Measurements from ENCODE around the gene FILIP1L.

Gene FILIP1L

DNA sequence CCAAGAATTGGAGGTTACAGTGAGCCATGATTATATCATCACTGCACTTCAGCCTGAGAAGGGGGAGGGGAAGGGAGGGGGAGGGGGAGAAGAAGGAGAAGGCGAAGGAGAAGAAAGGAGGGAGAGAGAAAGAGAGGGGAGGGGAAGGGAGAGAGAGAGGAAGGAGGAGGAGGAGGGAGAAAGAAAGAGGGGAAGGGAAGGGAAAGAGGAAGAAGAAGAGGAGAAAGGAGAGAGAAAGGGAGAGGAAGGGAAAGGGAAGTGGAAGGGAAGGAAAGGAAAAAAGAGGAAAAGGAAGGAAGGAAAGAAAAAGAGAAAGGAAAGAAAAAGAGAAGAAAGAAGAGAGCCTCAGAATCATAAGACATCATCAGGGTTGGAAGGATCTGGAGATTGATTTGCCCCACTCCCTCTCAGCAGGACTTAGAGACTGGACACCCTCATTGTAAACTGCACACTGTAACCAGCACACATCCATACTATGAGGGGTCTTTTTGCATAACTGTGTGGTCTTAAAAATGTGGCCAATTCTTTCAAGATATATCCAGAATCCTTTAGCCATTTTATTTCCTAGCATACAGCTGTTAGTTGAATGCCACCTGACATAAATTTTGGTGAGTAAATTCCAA lies 165.7 kb downstream of the FILIP1L start:
- H3K4me1 ChIP-seq (ENCODE audit: control insufficient read depth, insufficient read depth, low read length, poor library complexity, severe bottlenecking): no peaks in the 10 kb centered on the region
- no peak for DNase-seq
- H3K9me3 ChIP-seq (ENCODE audit: control insufficient read depth, low read length): no peaks in the 10 kb centered on the region
- no peaks in the 10 kb centered on the region for H3K27me3 ChIP-seq (replicated peaks; ENCODE audit: control insufficient read depth, insufficient read depth, low read length, poor library complexity, severe bottlenecking)
- no peak overlapping the region for H3K27ac ChIP-seq (ENCODE audit: insufficient read depth, low read length, poor library complexity, severe bottlenecking)
- no peaks in the 10 kb centered on the region for H3K36me3 ChIP-seq (ENCODE audit: control insufficient read depth, insufficient read depth, low read length)
- no peak overlapping the region for H3K4me3 ChIP-seq (ENCODE audit: insufficient read depth, low read depth, low read length, poor library complexity, severe bottlenecking)

DNA sequence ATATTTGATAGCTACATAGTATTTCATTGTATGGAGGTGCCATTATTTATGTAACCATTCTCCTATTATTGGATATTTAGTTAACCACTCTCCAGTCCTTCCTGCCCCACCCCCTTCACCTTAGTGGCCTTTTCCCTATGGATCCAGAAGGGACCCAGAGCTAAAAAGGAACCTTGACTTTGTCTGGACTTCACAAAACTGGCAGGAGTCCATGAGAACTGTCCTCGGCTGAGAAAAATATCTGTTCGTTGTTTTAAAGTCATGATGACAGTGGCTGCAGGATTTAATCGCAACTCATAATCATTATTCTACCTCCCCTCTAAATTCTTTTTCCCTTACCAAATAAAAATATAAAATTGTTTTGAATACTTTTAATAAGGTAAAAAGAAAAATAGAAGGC lies 166.9 kb downstream of the FILIP1L start:
- Histone ChIP-seq H3K4me3 (ENCODE audit: insufficient read depth, low read depth, low read length, poor library complexity, severe bottlenecking) (no peak overlapping the region), H3K4me1 (ENCODE audit: control insufficient read depth, insufficient read depth, low read length, poor library complexity, severe bottlenecking) (no peaks in the 10 kb centered on the region), H3K36me3 (ENCODE audit: control insufficient read depth, insufficient read depth, low read length) (no peaks in the 10 kb centered on the region), H3K9me3 (ENCODE audit: control insufficient read depth, low read length) (no peaks in the 10 kb centered on the region), H3K27ac (ENCODE audit: insufficient read depth, low read length, poor library complexity, severe bottlenecking) (no peak overlapping the region), H3K27me3 (replicated peaks; ENCODE audit: control insufficient read depth, insufficient read depth, low read length, poor library complexity, severe bottlenecking) (no peaks in the 10 kb centered on the region)
- DNase-seq: no peak

DNA sequence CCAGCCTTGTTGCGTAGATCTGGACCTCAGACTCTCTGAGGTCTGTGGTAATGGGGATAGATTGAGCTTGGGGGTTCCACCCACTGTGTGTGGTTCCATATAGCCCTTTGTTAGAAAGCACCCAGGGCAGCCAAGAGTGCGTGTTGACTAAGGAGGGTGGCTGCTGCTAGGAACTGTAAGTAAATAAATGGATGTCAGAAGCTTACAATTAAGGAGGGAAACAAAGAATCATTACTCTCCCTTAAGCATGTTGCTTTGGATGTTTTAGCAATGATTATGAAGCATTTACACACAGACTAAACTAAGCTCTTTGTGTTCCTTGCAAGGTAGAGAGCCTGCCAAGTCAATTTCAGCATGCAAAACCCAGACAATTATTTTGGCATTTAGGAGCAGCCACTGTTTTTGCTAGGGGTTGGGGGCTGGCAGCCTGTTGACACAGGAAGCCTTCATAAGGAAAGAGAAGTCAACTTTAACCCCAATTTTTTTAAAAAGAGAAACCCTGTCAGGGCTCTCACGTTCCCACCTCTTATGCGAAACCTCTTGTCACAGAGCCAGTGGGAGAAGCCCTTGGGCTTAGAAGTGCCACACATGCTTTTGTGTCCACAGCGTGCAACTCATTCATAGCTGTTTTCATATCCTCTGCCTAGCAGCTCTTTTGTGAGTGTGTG lies 168.8 kb downstream of the FILIP1L start:
- no peak overlapping the region for H3K27ac ChIP-seq (ENCODE audit: insufficient read depth, low read length, poor library complexity, severe bottlenecking)
- H3K27me3 ChIP-seq (replicated peaks; ENCODE audit: control insufficient read depth, insufficient read depth, low read length, poor library complexity, severe bottlenecking): no peaks in the 10 kb centered on the region
- no peaks in the 10 kb centered on the region for H3K4me1 ChIP-seq (ENCODE audit: control insufficient read depth, insufficient read depth, low read length, poor library complexity, severe bottlenecking)
- no peak for DNase-seq
- no peaks in the 10 kb centered on the region for H3K9me3 ChIP-seq (ENCODE audit: control insufficient read depth, low read length)
- H3K36me3 ChIP-seq (ENCODE audit: control insufficient read depth, insufficient read depth, low read length): no peaks in the 10 kb centered on the region
- no peak overlapping the region for H3K4me3 ChIP-seq (ENCODE audit: insufficient read depth, low read depth, low read length, poor library complexity, severe bottlenecking)

DNA sequence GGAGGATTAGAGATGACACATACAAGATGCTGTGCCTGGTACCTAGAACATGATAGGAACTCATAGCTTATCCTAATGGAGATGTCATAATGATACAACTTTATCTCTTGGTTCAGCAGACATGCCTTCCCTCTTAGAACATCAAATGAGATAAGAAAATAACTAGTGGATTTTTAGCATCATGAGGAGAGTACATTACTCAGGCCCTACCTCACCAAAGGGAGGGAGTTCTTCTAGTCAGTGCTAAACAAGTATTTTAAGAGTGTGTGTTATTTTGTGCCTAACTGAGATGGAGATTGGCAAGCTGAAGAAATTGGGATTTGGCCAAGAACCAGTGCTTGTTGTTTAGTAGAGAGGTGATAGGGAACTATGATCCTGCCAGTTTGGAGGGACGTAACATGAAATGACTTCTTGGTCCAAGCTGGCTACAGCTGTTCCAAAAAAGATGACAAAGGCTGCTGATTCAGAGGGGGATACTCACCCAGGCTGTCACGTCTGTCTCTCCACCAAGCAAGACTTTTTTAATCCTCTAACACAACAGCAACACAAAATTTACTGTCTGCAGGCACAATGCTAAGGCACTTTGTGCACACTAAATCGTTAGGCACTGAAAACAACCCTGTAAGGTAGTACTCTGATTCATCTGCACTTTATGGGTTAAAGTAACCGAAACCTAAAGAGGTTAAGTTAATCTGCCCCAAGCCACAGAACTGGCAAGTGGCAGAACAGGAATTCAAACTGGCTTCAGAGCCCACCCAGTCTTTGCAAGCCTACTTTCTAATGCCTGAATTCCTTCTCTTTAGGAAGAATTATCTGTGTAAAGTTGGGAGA lies 170.2 kb downstream of the FILIP1L start:
- Histone ChIP-seq H3K27me3 (replicated peaks; ENCODE audit: control insufficient read depth, insufficient read depth, low read length, poor library complexity, severe bottlenecking) (no peaks in the 10 kb centered on the region), H3K36me3 (ENCODE audit: control insufficient read depth, insufficient read depth, low read length) (no peaks in the 10 kb centered on the region), H3K9me3 (ENCODE audit: control insufficient read depth, low read length) (no peaks in the 10 kb centered on the region), H3K4me3 (ENCODE audit: insufficient read depth, low read depth, low read length, poor library complexity, severe bottlenecking) (no peak overlapping the region), H3K4me1 (ENCODE audit: control insufficient read depth, insufficient read depth, low read length, poor library complexity, severe bottlenecking) (no peaks in the 10 kb centered on the region), H3K27ac (ENCODE audit: insufficient read depth, low read length, poor library complexity, severe bottlenecking) (no peak overlapping the region)
- DNase-seq: no peak

DNA sequence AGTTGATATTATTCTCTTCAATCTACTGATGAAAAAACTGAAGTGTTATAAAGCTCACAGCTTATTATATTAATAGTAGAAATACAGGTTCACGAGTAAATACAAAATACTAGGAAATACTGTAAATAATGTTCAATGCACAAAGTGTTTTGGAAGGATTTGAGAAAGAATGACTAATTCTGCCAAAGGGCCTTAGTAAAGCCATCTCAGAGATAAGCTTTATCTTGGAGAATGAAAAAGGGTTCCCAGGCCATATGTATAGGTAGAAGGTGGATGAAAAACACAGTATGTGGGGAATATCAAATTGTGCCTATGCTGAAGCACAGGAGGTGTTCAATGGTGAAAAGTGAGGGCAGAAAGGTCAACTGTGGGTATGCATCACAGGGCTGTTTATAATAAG lies 173.1 kb downstream of the FILIP1L start:
- H3K27ac ChIP-seq (ENCODE audit: insufficient read depth, low read length, poor library complexity, severe bottlenecking): no peak overlapping the region
- H3K4me1 ChIP-seq (ENCODE audit: control insufficient read depth, insufficient read depth, low read length, poor library complexity, severe bottlenecking): no peaks in the 10 kb centered on the region
- no peaks in the 10 kb centered on the region for H3K27me3 ChIP-seq (replicated peaks; ENCODE audit: control insufficient read depth, insufficient read depth, low read length, poor library complexity, severe bottlenecking)
- no peak overlapping the region for H3K4me3 ChIP-seq (ENCODE audit: insufficient read depth, low read depth, low read length, poor library complexity, severe bottlenecking)
- DNase-seq: no peak
- H3K9me3 ChIP-seq (ENCODE audit: control insufficient read depth, low read length): no peaks in the 10 kb centered on the region
- H3K36me3 ChIP-seq (ENCODE audit: control insufficient read depth, insufficient read depth, low read length): no peaks in the 10 kb centered on the region

DNA sequence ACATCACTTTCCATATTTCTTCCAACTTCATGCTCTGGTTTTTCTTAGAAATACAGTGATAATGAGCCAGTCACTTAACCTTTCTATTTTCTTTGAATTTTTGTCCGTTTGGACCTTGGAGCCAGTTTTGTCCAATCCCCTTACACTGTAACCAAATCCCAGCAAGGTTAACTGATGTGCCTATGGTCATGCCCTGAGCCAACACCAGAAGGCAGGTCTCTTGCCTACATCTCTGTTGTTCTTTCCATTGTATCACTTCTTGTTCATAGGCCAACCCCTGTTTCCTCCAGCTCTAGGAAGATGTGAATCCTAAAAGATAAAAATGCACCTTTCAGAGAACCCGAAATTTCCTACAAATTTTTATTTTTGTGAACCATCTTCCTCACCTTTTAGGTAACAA lies 174.0 kb downstream of the FILIP1L start:
- Histone ChIP-seq H3K27ac (ENCODE audit: insufficient read depth, low read length, poor library complexity, severe bottlenecking) (no peak overlapping the region), H3K9me3 (ENCODE audit: control insufficient read depth, low read length) (no peaks in the 10 kb centered on the region), H3K36me3 (ENCODE audit: control insufficient read depth, insufficient read depth, low read length) (no peaks in the 10 kb centered on the region), H3K27me3 (replicated peaks; ENCODE audit: control insufficient read depth, insufficient read depth, low read length, poor library complexity, severe bottlenecking) (no peaks in the 10 kb centered on the region), H3K4me1 (ENCODE audit: control insufficient read depth, insufficient read depth, low read length, poor library complexity, severe bottlenecking) (no peaks in the 10 kb centered on the region), H3K4me3 (ENCODE audit: insufficient read depth, low read depth, low read length, poor library complexity, severe bottlenecking) (no peak overlapping the region)
- DNase-seq: no peak

DNA sequence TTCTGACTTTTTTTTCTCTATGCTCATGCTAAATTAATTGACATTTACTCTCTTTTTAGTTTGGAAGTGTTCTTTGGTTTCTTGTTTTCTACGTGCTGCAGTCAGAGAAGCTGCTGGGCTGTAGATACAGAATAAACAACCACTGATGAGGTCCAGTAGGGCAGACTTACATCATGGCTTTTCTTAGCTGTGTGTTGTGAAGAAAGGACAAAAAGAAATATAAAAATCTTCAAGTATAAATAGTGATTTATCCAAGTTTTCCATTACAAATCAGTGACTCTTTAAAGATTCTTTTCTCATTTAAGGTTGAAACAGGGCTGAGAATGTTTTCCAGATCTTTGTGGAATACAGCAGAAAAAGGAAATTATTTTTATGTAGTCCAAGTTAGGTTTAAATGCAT lies 174.4 kb downstream of the FILIP1L start:
- Histone ChIP-seq H3K27me3 (replicated peaks; ENCODE audit: control insufficient read depth, insufficient read depth, low read length, poor library complexity, severe bottlenecking) (no peaks in the 10 kb centered on the region), H3K36me3 (ENCODE audit: control insufficient read depth, insufficient read depth, low read length) (no peaks in the 10 kb centered on the region), H3K9me3 (ENCODE audit: control insufficient read depth, low read length) (no peaks in the 10 kb centered on the region), H3K27ac (ENCODE audit: insufficient read depth, low read length, poor library complexity, severe bottlenecking) (no peak overlapping the region), H3K4me1 (ENCODE audit: control insufficient read depth, insufficient read depth, low read length, poor library complexity, severe bottlenecking) (no peaks in the 10 kb centered on the region), H3K4me3 (ENCODE audit: insufficient read depth, low read depth, low read length, poor library complexity, severe bottlenecking) (no peak overlapping the region)
- no peak for DNase-seq

DNA sequence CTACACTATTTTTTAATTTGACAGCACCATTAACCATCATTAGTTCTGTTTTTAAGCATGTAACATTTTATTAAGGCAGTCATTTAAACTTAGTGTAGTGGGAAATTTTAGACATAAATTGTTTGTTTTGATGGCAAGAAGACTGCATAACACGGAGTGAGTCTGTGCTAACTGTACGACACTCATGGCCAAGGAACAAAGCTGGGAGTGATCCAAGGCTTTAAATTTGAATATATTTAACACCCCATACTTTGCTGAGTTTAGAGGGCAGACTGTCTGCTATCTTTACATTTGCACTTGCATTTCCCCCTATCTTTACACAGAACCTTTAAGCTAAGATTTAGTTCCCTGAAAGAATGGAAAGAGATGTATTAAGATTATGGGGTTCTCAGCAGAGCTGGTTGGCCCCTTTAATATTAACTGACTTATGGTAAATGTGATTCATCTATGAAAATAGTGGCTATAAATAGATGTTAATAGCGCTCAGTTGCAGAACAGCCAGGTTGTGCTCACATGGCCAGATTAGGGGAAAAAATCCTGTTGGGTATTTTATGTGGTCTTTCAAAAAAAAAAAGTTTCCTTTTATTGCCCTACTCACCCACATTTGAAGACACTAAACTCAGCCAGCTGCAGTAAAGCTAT lies 175.9 kb downstream of the FILIP1L start:
- no peak overlapping the region for H3K27ac ChIP-seq (ENCODE audit: insufficient read depth, low read length, poor library complexity, severe bottlenecking)
- H3K9me3 ChIP-seq (ENCODE audit: control insufficient read depth, low read length): no peaks in the 10 kb centered on the region
- H3K4me3 ChIP-seq (ENCODE audit: insufficient read depth, low read depth, low read length, poor library complexity, severe bottlenecking): no peak overlapping the region
- no peaks in the 10 kb centered on the region for H3K36me3 ChIP-seq (ENCODE audit: control insufficient read depth, insufficient read depth, low read length)
- no peaks in the 10 kb centered on the region for H3K27me3 ChIP-seq (replicated peaks; ENCODE audit: control insufficient read depth, insufficient read depth, low read length, poor library complexity, severe bottlenecking)
- no peak for DNase-seq
- no peaks in the 10 kb centered on the region for H3K4me1 ChIP-seq (ENCODE audit: control insufficient read depth, insufficient read depth, low read length, poor library complexity, severe bottlenecking)

DNA sequence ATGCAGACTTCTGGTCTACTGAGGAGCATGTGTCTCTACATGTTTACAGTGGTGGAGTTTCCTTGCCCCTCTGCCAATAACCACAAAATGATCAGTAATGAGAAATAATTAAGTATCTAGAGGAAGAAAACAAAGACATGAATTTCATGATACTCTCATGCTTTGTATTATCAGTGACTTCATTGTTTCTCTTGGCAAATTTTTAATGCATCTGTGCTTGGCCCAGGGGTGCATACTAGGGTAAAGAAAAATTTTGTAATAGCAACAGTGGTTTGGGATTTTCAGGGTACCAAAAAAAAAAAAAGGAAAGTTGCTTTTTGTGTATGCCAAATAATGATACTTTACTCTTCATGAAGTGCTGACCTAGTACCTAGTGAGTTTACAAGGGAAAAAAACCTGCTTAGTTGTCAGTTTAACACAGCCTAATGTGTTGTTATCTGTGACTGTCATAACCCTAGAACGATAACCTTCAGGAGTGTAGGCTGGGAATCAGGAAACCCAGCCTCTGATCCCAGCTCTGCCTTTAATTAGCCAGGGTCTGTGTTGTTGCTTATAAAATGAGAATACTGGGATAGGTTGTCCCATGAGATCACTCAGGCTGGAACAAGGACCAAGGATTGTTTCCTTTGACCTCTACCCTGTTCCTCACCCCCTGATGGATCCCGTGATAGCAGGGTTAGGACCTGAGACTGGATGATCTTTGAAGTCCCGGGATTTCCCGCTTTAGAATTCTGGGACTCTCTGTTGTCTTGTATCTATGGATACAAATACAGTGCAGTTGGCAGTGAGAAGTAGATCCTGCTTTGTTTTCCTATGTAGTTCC lies 179.1 kb downstream of the FILIP1L start:
- H3K4me3 ChIP-seq (ENCODE audit: insufficient read depth, low read depth, low read length, poor library complexity, severe bottlenecking): no peak overlapping the region
- H3K27ac ChIP-seq (ENCODE audit: insufficient read depth, low read length, poor library complexity, severe bottlenecking): no peak overlapping the region
- H3K9me3 ChIP-seq (ENCODE audit: control insufficient read depth, low read length): no peaks in the 10 kb centered on the region
- H3K36me3 ChIP-seq (ENCODE audit: control insufficient read depth, insufficient read depth, low read length): no peaks in the 10 kb centered on the region
- no peaks in the 10 kb centered on the region for H3K27me3 ChIP-seq (replicated peaks; ENCODE audit: control insufficient read depth, insufficient read depth, low read length, poor library complexity, severe bottlenecking)
- DNase-seq: no peak
- H3K4me1 ChIP-seq (ENCODE audit: control insufficient read depth, insufficient read depth, low read length, poor library complexity, severe bottlenecking): no peaks in the 10 kb centered on the region
